ENCODE results near the gene CRIM1.

Gene CRIM1

GRCh38 chr2:36439084-36439483, 83.5 kb downstream of the CRIM1 start:
- Mint-ChIP-seq H3K36me3 (ENCODE audit: low read depth) (peaks cover 48% of the 10 kb centered on the region), H3K27ac (no peak overlapping the region), H3K4me1 (peaks cover 27% of the 10 kb centered on the region), H3K9me3 (no peaks in the 10 kb centered on the region), H3K27me3 (ENCODE audit: low read depth, poor library complexity) (no peaks in the 10 kb centered on the region), H3K4me3 (no peak overlapping the region)
- DNase-seq = no peak
- TF ChIP-seq, protein P1, sequence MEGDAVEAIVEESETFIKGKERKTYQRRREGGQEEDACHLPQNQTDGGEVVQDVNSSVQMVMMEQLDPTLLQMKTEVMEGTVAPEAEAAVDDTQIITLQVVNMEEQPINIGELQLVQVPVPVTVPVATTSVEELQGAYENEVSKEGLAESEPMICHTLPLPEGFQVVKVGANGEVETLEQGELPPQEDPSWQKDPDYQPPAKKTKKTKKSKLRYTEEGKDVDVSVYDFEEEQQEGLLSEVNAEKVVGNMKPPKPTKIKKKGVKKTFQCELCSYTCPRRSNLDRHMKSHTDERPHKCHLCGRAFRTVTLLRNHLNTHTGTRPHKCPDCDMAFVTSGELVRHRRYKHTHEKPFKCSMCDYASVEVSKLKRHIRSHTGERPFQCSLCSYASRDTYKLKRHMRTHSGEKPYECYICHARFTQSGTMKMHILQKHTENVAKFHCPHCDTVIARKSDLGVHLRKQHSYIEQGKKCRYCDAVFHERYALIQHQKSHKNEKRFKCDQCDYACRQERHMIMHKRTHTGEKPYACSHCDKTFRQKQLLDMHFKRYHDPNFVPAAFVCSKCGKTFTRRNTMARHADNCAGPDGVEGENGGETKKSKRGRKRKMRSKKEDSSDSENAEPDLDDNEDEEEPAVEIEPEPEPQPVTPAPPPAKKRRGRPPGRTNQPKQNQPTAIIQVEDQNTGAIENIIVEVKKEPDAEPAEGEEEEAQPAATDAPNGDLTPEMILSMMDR (IDR thresholded peaks at IDR 0.05) = no peak

- TF ChIP-seq, protein P1 (IDR thresholded peaks at IDR 0.05) = no peak
- Mint-ChIP-seq H3K4me3 (no peak overlapping the region), H3K9me3 (no peaks in the 10 kb centered on the region), H3K4me1 (peaks cover 37% of the 10 kb centered on the region), H3K27me3 (ENCODE audit: low read depth, poor library complexity) (no peaks in the 10 kb centered on the region), H3K36me3 (ENCODE audit: low read depth) (peaks cover 58% of the 10 kb centered on the region), H3K27ac (peak overlapping the region; percentile 68)
- DNase-seq = no peak
Observed at GRCh38 chr2:36441065-36441625, 85.6 kb downstream of the CRIM1 start.

DNA sequence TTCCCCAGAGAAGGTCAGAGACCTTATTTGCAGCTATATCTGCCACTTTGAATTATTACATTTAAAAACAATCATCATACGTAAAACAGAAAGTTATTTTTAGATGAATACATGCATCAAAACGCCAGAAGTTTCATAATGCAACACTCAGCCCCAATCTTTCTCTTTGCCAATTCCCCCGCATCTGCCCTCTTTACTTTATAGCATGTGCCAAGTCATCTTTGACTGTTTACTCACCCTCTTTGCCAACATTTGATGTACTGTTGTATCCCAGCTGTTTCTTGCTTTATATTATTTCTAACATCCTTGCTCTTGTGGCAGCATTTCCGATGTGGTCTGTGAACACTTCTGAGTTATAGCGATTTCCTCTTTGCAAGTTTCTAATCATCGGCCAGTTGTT, 86.2 kb downstream of the CRIM1 start:
- Mint-ChIP-seq H3K27ac (peak overlapping the region; percentile 68), H3K9me3 (no peaks in the 10 kb centered on the region), H3K36me3 (ENCODE audit: low read depth) (peaks cover 59% of the 10 kb centered on the region), H3K4me3 (no peak overlapping the region), H3K4me1 (peaks cover 37% of the 10 kb centered on the region), H3K27me3 (ENCODE audit: low read depth, poor library complexity) (no peaks in the 10 kb centered on the region)
- TF ChIP-seq, protein P1 (IDR thresholded peaks at IDR 0.05) = no peak
- DNase-seq = no peak

- DNase-seq = no peak
- H3K4me3 Mint-ChIP-seq = no peak overlapping the region
- H3K27ac Mint-ChIP-seq = peak overlapping the region; percentile 92
- TF ChIP-seq, protein P1 (IDR thresholded peaks at IDR 0.05) = no peak
- H3K9me3 Mint-ChIP-seq = no peaks in the 10 kb centered on the region
- H3K36me3 Mint-ChIP-seq (ENCODE audit: low read depth) = peaks cover 68% of the 10 kb centered on the region
- H3K4me1 Mint-ChIP-seq = peaks cover 35% of the 10 kb centered on the region
- H3K27me3 Mint-ChIP-seq (ENCODE audit: low read depth, poor library complexity) = no peaks in the 10 kb centered on the region
Observed at GRCh38 chr2:36444216-36444936, 88.8 kb downstream of the CRIM1 start.

DNA sequence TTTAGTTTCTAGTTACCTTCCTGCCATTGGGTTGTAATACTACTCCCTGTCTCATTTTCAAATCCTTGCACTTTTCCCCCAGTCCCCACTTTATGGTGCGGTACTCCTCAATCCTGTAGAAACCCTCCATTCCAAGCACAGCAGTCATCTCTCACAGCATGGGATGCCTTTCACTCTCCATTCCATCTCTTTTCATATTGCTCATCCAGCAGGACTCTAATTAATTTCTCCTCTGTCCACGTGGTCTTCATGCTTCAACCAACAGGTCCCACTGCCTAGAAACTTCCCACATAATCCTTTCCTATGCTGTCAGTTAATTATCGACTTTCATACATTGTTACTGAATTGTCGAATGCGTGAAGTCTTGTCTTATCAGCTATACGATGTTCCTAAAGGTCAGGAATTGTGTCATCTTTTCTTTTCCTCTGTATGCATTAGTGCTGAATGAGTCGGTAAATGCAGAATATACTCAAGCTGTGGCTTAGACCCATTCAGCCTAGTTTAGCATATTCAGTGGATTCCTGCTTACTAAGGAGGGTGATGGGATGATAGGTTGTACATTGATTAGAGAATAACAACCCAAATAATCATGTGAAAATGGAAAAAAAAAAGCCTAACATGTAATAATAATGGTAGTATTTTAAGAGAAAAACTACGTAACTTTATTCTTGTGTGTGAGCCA, 89.7 kb downstream of the CRIM1 start:
- H3K4me3 Mint-ChIP-seq = no peak overlapping the region
- peaks cover 30% of the 10 kb centered on the region for H3K4me1 Mint-ChIP-seq
- peak overlapping the region; percentile 92 for H3K27ac Mint-ChIP-seq
- TF ChIP-seq, protein P1 (IDR thresholded peaks at IDR 0.05) = no peak
- peaks cover 69% of the 10 kb centered on the region for H3K36me3 Mint-ChIP-seq (ENCODE audit: low read depth)
- no peaks in the 10 kb centered on the region for H3K9me3 Mint-ChIP-seq
- DNase-seq = no peak
- H3K27me3 Mint-ChIP-seq (ENCODE audit: low read depth, poor library complexity) = no peaks in the 10 kb centered on the region
